IMR-90 (cell line): ENCODE measurements around the gene RGS14. TPM values are rescaled to one million over a fixed set of nuclear protein-coding genes. Genes with fewer than 3 reads are reported as not detected.

Experiments
- ATAC-seq: fragments of 200-7000 bp; cut with Tn5 transposase; 2 replicates; pipeline ENCODE4 v1.9.1; 2020; ENCODE audit warnings: low read depth, mild to moderate bottlenecking, moderate library complexity
- BruUV-seq: library from RNA; stranded (reverse); fragments of 400-500 nt; replicated peaks from 2 replicates; lab custom pipeline; 2021; lab: Mats Ljungman, UMichigan
- CTCF ChIA-PET: fragments of 300-600 bp; formaldehyde crosslinking; extraction: SDS; loops from one replicate; lab custom pipeline; 2021; ENCODE audit warnings: antibody characterized with exemption; lab: Yijun Ruan, JAX
- POLR2A ChIA-PET: fragments of 300-600 bp; sonication (Branson Sonifier 250); formaldehyde crosslinking; loops from one replicate; lab custom pipeline; 2022; ENCODE audit warnings: antibody characterized with exemption; ENCODE audit not compliant: unreplicated experiment; lab: Charles Lee
- DNase-seq: peaks from one replicate; pipeline ENCODE4 v3.0.0; 2013
- H2AFZ ChIP-seq: replicated peaks from 2 replicates; pipeline ENCODE3; 2013; ENCODE audit warnings: low read length, mild to moderate bottlenecking; ENCODE audit not compliant: poor library complexity
- H2AK5ac ChIP-seq: 2 replicates; pipeline ENCODE4 v1.6.1; 2013; ENCODE audit warnings: low read depth, low read length, inconsistent platforms
- H2AK9ac ChIP-seq: replicated peaks from 2 replicates; pipeline ENCODE3; 2013; ENCODE audit warnings: mild to moderate bottlenecking, low read depth, low read length, moderate library complexity; ENCODE audit not compliant: poor library complexity
- H2BK120ac ChIP-seq: 2 replicates; pipeline ENCODE4 v1.6.1; 2013; ENCODE audit warnings: low read depth, low read length, inconsistent platforms
- H2BK15ac ChIP-seq: 3 replicates; pipeline ENCODE4 v1.6.1; 2013; ENCODE audit warnings: low read depth, low read length, inconsistent platforms
- H2BK20ac ChIP-seq: 2 replicates; pipeline ENCODE4 v1.6.1; 2013; ENCODE audit warnings: low read depth, mild to moderate bottlenecking, inconsistent platforms, low read length, moderate library complexity
- H2BK5ac ChIP-seq: 2 replicates; pipeline ENCODE4 v1.6.1; 2013; ENCODE audit warnings: mild to moderate bottlenecking, low read depth, low read length, inconsistent platforms; ENCODE audit not compliant: poor library complexity, severe bottlenecking
- H3K14ac ChIP-seq: replicated peaks from 2 replicates; pipeline ENCODE4 v1.6.1; 2013; ENCODE audit warnings: low read depth, low read length, inconsistent platforms
- H3K18ac ChIP-seq: 2 replicates; pipeline ENCODE4 v1.6.1; 2013; ENCODE audit warnings: low read depth, low read length, control low read depth
- H3K23ac ChIP-seq: 2 replicates; pipeline ENCODE4 v1.6.1; 2013; ENCODE audit warnings: low read depth, low read length, inconsistent platforms
- H3K27ac ChIP-seq: 2 replicates; pipeline ENCODE4 v1.5.1; 2013; ENCODE audit warnings: mild to moderate bottlenecking, control low read depth, low read length; ENCODE audit not compliant: insufficient read depth
- H3K27me3 ChIP-seq: 2 replicates; pipeline ENCODE4 v1.6.1; 2013; ENCODE audit warnings: low read length; ENCODE audit not compliant: control insufficient read depth, insufficient read depth
- H3K36me3 ChIP-seq: 2 replicates; pipeline ENCODE4 v1.6.1; 2013; ENCODE audit warnings: low read length, mixed read lengths; ENCODE audit not compliant: control insufficient read depth, insufficient read depth
- H3K4ac ChIP-seq: 2 replicates; pipeline ENCODE4 v1.6.1; 2013; ENCODE audit warnings: low read depth, low read length, inconsistent platforms
- H3K4me1 ChIP-seq: 2 replicates; pipeline ENCODE4 v1.6.1; 2013; ENCODE audit warnings: low read length, mixed read lengths; ENCODE audit not compliant: control insufficient read depth, insufficient read depth
- H3K4me2 ChIP-seq: 2 replicates; pipeline ENCODE4 v1.6.1; 2013; ENCODE audit warnings: low read depth, mild to moderate bottlenecking, control low read depth, low read length, moderate library complexity
- H3K4me3 ChIP-seq: 2 replicates; pipeline ENCODE4 v1.5.1; 2013; ENCODE audit warnings: low read depth, mild to moderate bottlenecking, control low read depth, low read length, moderate library complexity; ENCODE audit not compliant: insufficient read depth
- H3K56ac ChIP-seq: 2 replicates; pipeline ENCODE4 v1.6.1; 2013; ENCODE audit warnings: low read length, inconsistent platforms; ENCODE audit not compliant: insufficient read depth; ENCODE audit errors: extremely low read depth
- H3K79me1 ChIP-seq, 2 experiments: 2 replicates each; pipeline ENCODE4 v1.6.1; 2013; ENCODE audit warnings: low read length in 2 of 2, inconsistent platforms in 1 of 2, low read depth in 1 of 2
- H3K9ac ChIP-seq: 2 replicates; pipeline ENCODE4 v1.6.1; 2013; ENCODE audit warnings: low read depth, low read length, control low read depth
- H3K9me1 ChIP-seq: 2 replicates; pipeline ENCODE4 v1.6.1; 2013; ENCODE audit warnings: low read length, inconsistent platforms; ENCODE audit not compliant: insufficient read depth
- H3K9me3 ChIP-seq: 2 replicates; pipeline ENCODE4 v1.6.1; 2013; ENCODE audit warnings: low read length; ENCODE audit not compliant: control insufficient read depth, insufficient read depth
- H4K20me1 ChIP-seq: 2 replicates; pipeline ENCODE4 v1.6.1; 2013; ENCODE audit warnings: low read length, inconsistent platforms; ENCODE audit not compliant: insufficient read depth
- H4K5ac ChIP-seq: 2 replicates; pipeline ENCODE4 v1.6.1; 2013; ENCODE audit warnings: mild to moderate bottlenecking, low read depth, low read length, control low read depth
- H4K8ac ChIP-seq, 2 experiments: 2 replicates each; pipeline ENCODE4 v1.6.1; 2013; ENCODE audit warnings: low read depth in 2 of 2, low read length in 2 of 2, control low read depth in 1 of 2, inconsistent platforms in 1 of 2
- H4K91ac ChIP-seq: 2 replicates; pipeline ENCODE4 v1.6.1; 2013; ENCODE audit warnings: low read depth, low read length, inconsistent platforms; ENCODE audit not compliant: insufficient read depth
- BHLHE40 ChIP-seq: fragments of 150-350 bp; IDR thresholded peaks from 2 replicates; pipeline ENCODE4 v1.6.1; 2016; ENCODE audit warnings: mild to moderate bottlenecking, low read depth, low read length
- CEBPB ChIP-seq: IDR thresholded peaks from 2 replicates; pipeline ENCODE4 v1.6.1; 2012; ENCODE audit warnings: low read depth, low read length, improper control_type of control experiment
- CHD1 ChIP-seq: IDR thresholded peaks from 2 replicates; pipeline ENCODE4 v1.6.1; 2012; ENCODE audit warnings: low read depth, low read length, improper control_type of control experiment
- FOS ChIP-seq: fragments of 150-350 bp; IDR thresholded peaks from 2 replicates; pipeline ENCODE4 v1.6.1; 2016; ENCODE audit warnings: low read depth, low read length
- MAFK ChIP-seq: IDR thresholded peaks from 2 replicates; pipeline ENCODE4 v1.6.1; 2012; ENCODE audit warnings: low read depth, low read length, improper control_type of control experiment
- MAZ ChIP-seq: IDR thresholded peaks from 2 replicates; pipeline ENCODE4 v1.6.1; 2012; ENCODE audit warnings: low read depth, mild to moderate bottlenecking, low read length, improper control_type of control experiment, moderate library complexity, borderline replicate concordance
- MXI1 ChIP-seq: IDR thresholded peaks from 2 replicates; pipeline ENCODE4 v1.6.1; 2012; ENCODE audit warnings: low read depth, mild to moderate bottlenecking, low read length, moderate library complexity, borderline replicate concordance
- NFE2L2 ChIP-seq: fragments of 150-350 bp; IDR thresholded peaks from 2 replicates; pipeline ENCODE4 v1.6.1; 2016; ENCODE audit warnings: low read depth, mild to moderate bottlenecking, low read length
- POLR2A ChIP-seq: IDR thresholded peaks from 2 replicates; pipeline ENCODE4 v1.6.1; 2012; ENCODE audit warnings: mild to moderate bottlenecking, low read depth, low read length
- RAD21 ChIP-seq: IDR thresholded peaks from 2 replicates; pipeline ENCODE4 v1.6.1; 2012; ENCODE audit warnings: low read length, improper control_type of control experiment
- RCOR1 ChIP-seq: IDR thresholded peaks from 2 replicates; pipeline ENCODE4 v1.6.1; 2012; ENCODE audit warnings: mild to moderate bottlenecking, low read length, improper control_type of control experiment; ENCODE audit not compliant: insufficient replicate concordance
- RFX5 ChIP-seq: IDR thresholded peaks from 2 replicates; pipeline ENCODE4 v1.8.0; 2012; ENCODE audit warnings: low read depth, mild to moderate bottlenecking, low read length, moderate library complexity
- SMC3 ChIP-seq: fragments of 150-350 bp; IDR thresholded peaks from 2 replicates; pipeline ENCODE4 v1.6.1; 2016; ENCODE audit warnings: low read depth, mild to moderate bottlenecking, antibody characterized with exemption, low read length, moderate library complexity
- WGBS, 2 experiments: methylation state at CpG; one replicate each; pipeline versions ENCODE4 v1.1.5 to v1.1.7; 2013; ENCODE audit warnings: missing lambda C conversion rate in 2 of 2; ENCODE audit not compliant: insufficient read length in 1 of 2; ENCODE audit errors: extremely low coverage in 2 of 2; 5-methylcytosine and 5-hydroxymethylcytosine counted together
- dilution Hi-C: fragments of 300-500 bp; cut with HindIII; formaldehyde crosslinking; loops from one replicate; pipeline ENCODE4 v1.14.3; 2018; ENCODE audit warnings: low sequenced_read_pairs; ENCODE audit not compliant: unreplicated experiment
- in situ Hi-C: fragments of 300-500 bp; cut with MboI; formaldehyde crosslinking; loops from 3 replicates; pipeline ENCODE4 v1.14.3; 2019; ENCODE audit warnings: low sequenced_read_pairs, inconsistent platforms, mixed read lengths
- intact Hi-C: fragments of 100-400 bp; cut with micrococcal nuclease; formaldehyde crosslinking; loops from 2 replicates; pipeline ENCODE4 v1.10.0; 2022
- polyA plus RNA-seq, 3 experiments: library from polyadenylated mRNA; depleted of rRNA; stranded (reverse); fragments of >200 nt; gene quantifications; 2 replicates each; pipeline ENCODE4 v1.2.3, GENCODE V29; 2012; ENCODE audit warnings: low replicate concordance in 1 of 3
- total RNA-seq: library from RNA; depleted of rRNA; stranded (reverse); fragments of >200 nt; gene quantifications from 2 replicates; pipeline ENCODE4 v1.2.3, GENCODE V29; 2012
- TF ChIP-seq, protein P1 (sequence below): conservative IDR thresholded peaks from 2 replicates; pipeline ENCODE4 v1.5.1; 2012; ENCODE audit warnings: mild to moderate bottlenecking, low read depth, low read length, improper control_type of control experiment
- TF ChIP-seq, protein P2 (sequence below): fragments of 150-350 bp; IDR thresholded peaks from 2 replicates; pipeline ENCODE4 v1.6.1; 2017; ENCODE audit warnings: mild to moderate bottlenecking, antibody characterized with exemption, low read length, low read depth
- TF ChIP-seq, protein P3 (sequence below): fragments of 150-350 bp; IDR thresholded peaks from 2 replicates; pipeline ENCODE4 v1.6.1; 2016; ENCODE audit warnings: low read depth, mild to moderate bottlenecking, low read length, moderate library complexity, borderline replicate concordance

Gene RGS14
- total and polyA plus RNA-seq, 2 of the 4 experiments (the other 2 are of a cell fraction), result 1.1 to 6.5 TPM

DNA sequence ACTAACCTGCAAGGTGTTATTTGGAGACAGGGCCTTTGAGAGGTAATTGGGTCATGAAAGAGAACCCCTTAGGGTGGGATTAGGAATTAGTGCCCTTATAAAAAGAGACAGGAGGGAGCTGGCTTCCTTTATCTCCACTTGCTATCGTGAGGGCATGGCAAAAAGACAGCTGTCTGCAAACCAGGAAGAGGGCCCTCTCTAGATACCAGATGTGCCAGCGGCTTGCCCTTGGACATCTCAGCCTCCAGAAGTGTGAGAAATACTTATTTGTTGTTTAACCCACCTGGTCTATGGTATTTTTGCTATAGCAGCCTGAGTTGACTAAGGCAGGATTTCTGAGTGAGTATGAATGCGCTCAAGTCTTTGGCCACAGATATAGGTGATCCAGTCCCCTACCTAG lies 978 bp upstream of the RGS14 start:
- Histone ChIP-seq H2AFZ (no peak overlapping the region), H3K23ac (no peak overlapping the region), H2AK5ac (no peak overlapping the region), H3K9ac (no peak overlapping the region), H3K27ac (no peak overlapping the region), H3K4me1 (no peaks in the 10 kb centered on the region), H4K91ac (no peak overlapping the region), H3K27me3 (peaks cover 24% of the 10 kb centered on the region), H3K4me2 (no peak overlapping the region), H3K9me1 (peaks cover 3% of the 10 kb centered on the region; the same call in 1 of the 2 replicates), H2AK9ac (no peak overlapping the region), H2BK120ac (no peak overlapping the region), H3K4ac (no peak overlapping the region), H4K8ac (no peak overlapping the region), H2BK5ac (no peak overlapping the region), H3K4me3 (no peak overlapping the region), H3K56ac (no peak overlapping the region), H3K79me1 (no peaks in the 10 kb centered on the region), H2BK15ac (no peak overlapping the region), H4K5ac (no peak overlapping the region), H2BK20ac (no peak overlapping the region), H4K20me1 (no peaks in the 10 kb centered on the region), H3K18ac (no peak overlapping the region), H3K14ac (no peak overlapping the region), H3K36me3 (no peaks in the 10 kb centered on the region), H3K9me3 (peaks cover 2% of the 10 kb centered on the region; the same call in 1 of the 2 replicates)
- TF ChIP-seq, protein P1, sequence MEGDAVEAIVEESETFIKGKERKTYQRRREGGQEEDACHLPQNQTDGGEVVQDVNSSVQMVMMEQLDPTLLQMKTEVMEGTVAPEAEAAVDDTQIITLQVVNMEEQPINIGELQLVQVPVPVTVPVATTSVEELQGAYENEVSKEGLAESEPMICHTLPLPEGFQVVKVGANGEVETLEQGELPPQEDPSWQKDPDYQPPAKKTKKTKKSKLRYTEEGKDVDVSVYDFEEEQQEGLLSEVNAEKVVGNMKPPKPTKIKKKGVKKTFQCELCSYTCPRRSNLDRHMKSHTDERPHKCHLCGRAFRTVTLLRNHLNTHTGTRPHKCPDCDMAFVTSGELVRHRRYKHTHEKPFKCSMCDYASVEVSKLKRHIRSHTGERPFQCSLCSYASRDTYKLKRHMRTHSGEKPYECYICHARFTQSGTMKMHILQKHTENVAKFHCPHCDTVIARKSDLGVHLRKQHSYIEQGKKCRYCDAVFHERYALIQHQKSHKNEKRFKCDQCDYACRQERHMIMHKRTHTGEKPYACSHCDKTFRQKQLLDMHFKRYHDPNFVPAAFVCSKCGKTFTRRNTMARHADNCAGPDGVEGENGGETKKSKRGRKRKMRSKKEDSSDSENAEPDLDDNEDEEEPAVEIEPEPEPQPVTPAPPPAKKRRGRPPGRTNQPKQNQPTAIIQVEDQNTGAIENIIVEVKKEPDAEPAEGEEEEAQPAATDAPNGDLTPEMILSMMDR, result no peak
- no peak for TF ChIP-seq CHD1
- no peak for TF ChIP-seq POLR2A
- no peak for TF ChIP-seq RFX5
- TF ChIP-seq, protein P2, sequence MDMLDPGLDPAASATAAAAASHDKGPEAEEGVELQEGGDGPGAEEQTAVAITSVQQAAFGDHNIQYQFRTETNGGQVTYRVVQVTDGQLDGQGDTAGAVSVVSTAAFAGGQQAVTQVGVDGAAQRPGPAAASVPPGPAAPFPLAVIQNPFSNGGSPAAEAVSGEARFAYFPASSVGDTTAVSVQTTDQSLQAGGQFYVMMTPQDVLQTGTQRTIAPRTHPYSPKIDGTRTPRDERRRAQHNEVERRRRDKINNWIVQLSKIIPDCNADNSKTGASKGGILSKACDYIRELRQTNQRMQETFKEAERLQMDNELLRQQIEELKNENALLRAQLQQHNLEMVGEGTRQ, result no peak
- TF ChIP-seq MAFK, result no peak
- no peak for TF ChIP-seq NFE2L2
- TF ChIP-seq, protein P3, sequence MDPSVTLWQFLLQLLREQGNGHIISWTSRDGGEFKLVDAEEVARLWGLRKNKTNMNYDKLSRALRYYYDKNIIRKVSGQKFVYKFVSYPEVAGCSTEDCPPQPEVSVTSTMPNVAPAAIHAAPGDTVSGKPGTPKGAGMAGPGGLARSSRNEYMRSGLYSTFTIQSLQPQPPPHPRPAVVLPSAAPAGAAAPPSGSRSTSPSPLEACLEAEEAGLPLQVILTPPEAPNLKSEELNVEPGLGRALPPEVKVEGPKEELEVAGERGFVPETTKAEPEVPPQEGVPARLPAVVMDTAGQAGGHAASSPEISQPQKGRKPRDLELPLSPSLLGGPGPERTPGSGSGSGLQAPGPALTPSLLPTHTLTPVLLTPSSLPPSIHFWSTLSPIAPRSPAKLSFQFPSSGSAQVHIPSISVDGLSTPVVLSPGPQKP, result no peak
- no peak for TF ChIP-seq CEBPB
- TF ChIP-seq FOS, result no peak
- TF ChIP-seq RCOR1, result no peak
- TF ChIP-seq MAZ, result no peak
- no peak for TF ChIP-seq SMC3
- no peak for TF ChIP-seq BHLHE40
- TF ChIP-seq RAD21, result no peak
- TF ChIP-seq MXI1, result no peak
- dilution Hi-C loops, result no loop called here
- in situ Hi-C loops, result no loop called here
- WGBS, 2 experiments, result 83% methylated on average over 1 of the region's 3 CpGs; no CpG with 5 or more reads in 1 of the 2 experiments
- BruUV-seq, result no TSS peak
- ChIA-PET POLR2A (no interaction called here), CTCF (interaction anchor here (1.6 kb wide), 1 partner anchor 12 kb away, joined by 4 read pairs; no protein-coding TSS in a partner anchor)
- no peak for ATAC-seq
- DNase-seq, result no peak
- intact Hi-C loops, result no loop called here
